ENCODE data around the gene FHIT.
"Not testable (repeated sequence)": the region's sequence is repeated elsewhere in the genome, so short reads cannot be mapped to it uniquely, and the experiment has no call there.

Gene FHIT

GRCh38 chr3:60591267-60591666 is 660.0 kb downstream of the FHIT start:
- no peak for DNase-seq

- no peak for DNase-seq
Observed at GRCh38 chr3:60588806-60589205, 662.4 kb downstream of the FHIT start.

GRCh38 chr3:60585918-60586317 is 665.3 kb downstream of the FHIT start:
- DNase-seq: no peak

- no peak for DNase-seq
Observed at GRCh38 chr3:60584250-60584649, 667.0 kb downstream of the FHIT start.

- DNase-seq: no peak
Observed at GRCh38 chr3:60582288-60582687, 669.0 kb downstream of the FHIT start.

GRCh38 chr3:60580809-60581208 is 670.4 kb downstream of the FHIT start:
- DNase-seq: no peak

- DNase-seq: no peak
Observed at GRCh38 chr3:60579734-60580133, 671.5 kb downstream of the FHIT start.

GRCh38 chr3:60578936-60579335 is 672.3 kb downstream of the FHIT start:
- DNase-seq: no peak

- no peak for DNase-seq
Observed at GRCh38 chr3:60577601-60578000, 673.7 kb downstream of the FHIT start.

- DNase-seq: no peak
Observed at GRCh38 chr3:60575718-60576272, 675.5 kb downstream of the FHIT start.

GRCh38 chr3:60574046-60574769 is 677.0 kb downstream of the FHIT start:
- DNase-seq: no peak

- no peak for DNase-seq
Observed at GRCh38 chr3:60573494-60573893, 677.8 kb downstream of the FHIT start.

- DNase-seq: no peak
Observed at GRCh38 chr3:60571511-60571910, 679.7 kb downstream of the FHIT start.

GRCh38 chr3:60557122-60557521 is 694.1 kb downstream of the FHIT start:
- no peak for DNase-seq

- no peak for DNase-seq
Observed at GRCh38 chr3:60555686-60556354, 695.4 kb downstream of the FHIT start.

GRCh38 chr3:60553144-60553543 is 698.1 kb downstream of the FHIT start:
- DNase-seq: no peak

- no peak for DNase-seq
Observed at GRCh38 chr3:60552581-60552980, 698.7 kb downstream of the FHIT start.

GRCh38 chr3:60551455-60552209 is 699.6 kb downstream of the FHIT start:
- DNase-seq: no peak

GRCh38 chr3:60549863-60550262 is 701.4 kb downstream of the FHIT start:
- no peak for DNase-seq

- DNase-seq: no peak
Observed at GRCh38 chr3:60542995-60543394, 708.3 kb downstream of the FHIT start.

- DNase-seq: not testable (repeated sequence)
Observed at GRCh38 chr3:60539394-60539793, 711.9 kb downstream of the FHIT start.

GRCh38 chr3:60536420-60536819 is 714.8 kb downstream of the FHIT start:
- no peak for DNase-seq

GRCh38 chr3:60531759-60532158 is 719.5 kb downstream of the FHIT start:
- no peak for DNase-seq

GRCh38 chr3:60528651-60529050 is 722.6 kb downstream of the FHIT start:
- no peak for DNase-seq
